HG03159 (cell line): ENCODE results near the gene TSPAN32.

Experiments
- ATAC-seq: cut with Tn5 transposase; IDR thresholded peaks from one replicate; pipeline ENCODE4 v1.9.1; 2021; ENCODE audit warnings: mild to moderate bottlenecking, moderate library complexity; ENCODE audit not compliant: unreplicated experiment

TSPAN32 gene

GRCh38 chr11:2301631-2302305 is at the start of gene TSPAN32, which contains the start of gene C11orf21:
Gene TSPAN32 (plus strand): TSS chr11:2302013. CDS start chr11:2302150, 137 bp downstream.
Gene C11orf21 (minus strand): TSS chr11:2301918. CDS start chr11:2301808, 110 bp downstream.
- ATAC-seq = no peak

GRCh38 chr11:2252018-2252417 is 49.8 kb upstream of the TSPAN32 start:
- ATAC-seq = no peak

- ATAC-seq = no peak
Measured at GRCh38 chr11:2256293-2256913, 45.4 kb upstream of the TSPAN32 start.

GRCh38 chr11:2256951-2257700 is 44.7 kb upstream of the TSPAN32 start:
- no peak for ATAC-seq

GRCh38 chr11:2258501-2259465 is 43.0 kb upstream of the TSPAN32 start:
- no peak for ATAC-seq

- ATAC-seq = no peak
Measured at GRCh38 chr11:2259466-2259830, 42.4 kb upstream of the TSPAN32 start.

- ATAC-seq = no peak
Measured at GRCh38 chr11:2259897-2260451, 41.8 kb upstream of the TSPAN32 start.

- ATAC-seq = no peak
Measured at GRCh38 chr11:2260491-2261364, 41.1 kb upstream of the TSPAN32 start.

- no peak for ATAC-seq
Measured at GRCh38 chr11:2261436-2262230, 40.2 kb upstream of the TSPAN32 start.

GRCh38 chr11:2262301-2263070 is 39.3 kb upstream of the TSPAN32 start:
- no peak for ATAC-seq

- ATAC-seq = no peak
Measured at GRCh38 chr11:2263071-2263565, 38.7 kb upstream of the TSPAN32 start.

GRCh38 chr11:2263724-2264360 is 38.0 kb upstream of the TSPAN32 start:
- no peak for ATAC-seq

- ATAC-seq = no peak
Measured at GRCh38 chr11:2264366-2265053, 37.3 kb upstream of the TSPAN32 start.

- ATAC-seq = peak; percentile 81
Measured at GRCh38 chr11:2265396-2265795, 36.4 kb upstream of the TSPAN32 start.

- ATAC-seq = no peak
Measured at GRCh38 chr11:2265854-2266585, 35.8 kb upstream of the TSPAN32 start.
